DND-41 (cell line): Measurements from ENCODE around the gene MCTP2.

Experiments
- CTCF ChIP-seq: IDR thresholded peaks from 2 replicates; pipeline ENCODE4 v1.5.1; 2012; ENCODE audit warnings: borderline replicate concordance, low read length, moderate library complexity, mild to moderate bottlenecking; ENCODE audit not compliant: poor library complexity, severe bottlenecking; ENCODE audit errors: extremely low read depth
- EZH2 ChIP-seq: IDR thresholded peaks from 3 replicates; pipeline ENCODE4 v1.6.1; 2012; ENCODE audit warnings: borderline replicate concordance, low read depth, mild to moderate bottlenecking, moderate library complexity, low read length, inconsistent platforms; ENCODE audit not compliant: severe bottlenecking

- TF ChIP-seq CTCF (no peak), EZH2 (no peak)
Measured at GRCh38 chr15:94397337-94397736, 166.0 kb downstream of the MCTP2 start.
